ENCODE measurements around the gene GHITM. TPM values are rescaled to one million over a fixed set of nuclear protein-coding genes. Genes with fewer than 3 reads are reported as not detected.
"Not testable (repeated sequence)": the region's sequence is repeated elsewhere in the genome, so short reads cannot be mapped to it uniquely, and the experiment has no call there.

The GHITM gene
- total and polyA plus RNA-seq, 10 donors, result 69.2 to 152 (median 102) TPM

- not testable (repeated sequence) for H3K4me3 ChIP-seq; H3K27ac ChIP-seq; H3K9me3 ChIP-seq; DNase-seq; H3K27me3 ChIP-seq (replicated peaks in 1 of 7)
- Histone ChIP-seq H3K36me3 (peaks cover 9 to 100% (median 93%) of the 10 kb centered on the region in 6 donors), H3K4me1 (peaks cover 0 to 13% (median 0%) of the 10 kb centered on the region in 6 donors)
- 83 to 86% (median 84%) methylated on average over 9 of the region's 9 CpGs for WGBS, 5 donors
- TF ChIP-seq, protein P1, sequence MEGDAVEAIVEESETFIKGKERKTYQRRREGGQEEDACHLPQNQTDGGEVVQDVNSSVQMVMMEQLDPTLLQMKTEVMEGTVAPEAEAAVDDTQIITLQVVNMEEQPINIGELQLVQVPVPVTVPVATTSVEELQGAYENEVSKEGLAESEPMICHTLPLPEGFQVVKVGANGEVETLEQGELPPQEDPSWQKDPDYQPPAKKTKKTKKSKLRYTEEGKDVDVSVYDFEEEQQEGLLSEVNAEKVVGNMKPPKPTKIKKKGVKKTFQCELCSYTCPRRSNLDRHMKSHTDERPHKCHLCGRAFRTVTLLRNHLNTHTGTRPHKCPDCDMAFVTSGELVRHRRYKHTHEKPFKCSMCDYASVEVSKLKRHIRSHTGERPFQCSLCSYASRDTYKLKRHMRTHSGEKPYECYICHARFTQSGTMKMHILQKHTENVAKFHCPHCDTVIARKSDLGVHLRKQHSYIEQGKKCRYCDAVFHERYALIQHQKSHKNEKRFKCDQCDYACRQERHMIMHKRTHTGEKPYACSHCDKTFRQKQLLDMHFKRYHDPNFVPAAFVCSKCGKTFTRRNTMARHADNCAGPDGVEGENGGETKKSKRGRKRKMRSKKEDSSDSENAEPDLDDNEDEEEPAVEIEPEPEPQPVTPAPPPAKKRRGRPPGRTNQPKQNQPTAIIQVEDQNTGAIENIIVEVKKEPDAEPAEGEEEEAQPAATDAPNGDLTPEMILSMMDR (IDR thresholded peaks at IDR 0.05 in 8 of 11, conservative IDR thresholded peaks at IDR 0.05 in 3 of 11), result peak; percentile 17 to 85 (median 72)
- intact Hi-C loops (cut with DNase I; ENCODE audit: low total_unique reads), result loop anchor here (2.0 kb wide), 1 partner anchor 59 kb away; no protein-coding TSS in a partner anchor
Measured at GRCh38 chr10:84148006-84148597, 8.8 kb downstream of the GHITM start.

DNA sequence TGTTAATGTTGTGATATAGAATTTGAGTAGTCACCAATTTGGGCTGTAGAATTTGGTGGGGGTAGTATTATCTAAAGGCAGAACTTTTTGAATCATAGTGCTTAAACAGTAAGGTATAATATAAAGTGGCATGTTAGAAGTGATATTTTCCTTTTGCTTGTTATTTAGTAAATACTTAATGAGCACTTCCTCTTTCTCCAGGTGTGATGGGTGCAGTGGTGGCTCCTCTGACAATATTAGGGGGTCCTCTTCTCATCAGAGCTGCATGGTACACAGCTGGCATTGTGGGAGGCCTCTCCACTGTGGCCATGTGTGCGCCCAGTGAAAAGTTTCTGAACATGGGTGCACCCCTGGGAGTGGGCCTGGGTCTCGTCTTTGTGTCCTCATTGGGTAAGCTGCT is 10.5 kb downstream of the GHITM start:
- 89 to 100% (median 91%) methylated on average over 2 of the region's 2 CpGs for WGBS, 5 donors
- Histone ChIP-seq H3K27me3 (replicated peaks in 1 of 7) (no peaks in the 10 kb centered on the region), H3K4me1 (peaks cover 0 to 10% (median 0%) of the 10 kb centered on the region in 6 donors), H3K9me3 (no peaks in the 10 kb centered on the region), H3K36me3 (peaks cover 5 to 100% (median 92%) of the 10 kb centered on the region in 6 donors), H3K27ac (no peak overlapping the region), H3K4me3 (no peak overlapping the region)
- no peak for DNase-seq
- TF ChIP-seq, protein P1 (IDR thresholded peaks at IDR 0.05 in 8 of 11, conservative IDR thresholded peaks at IDR 0.05 in 3 of 11), result no peak
- TF ChIP-seq POLR2AphosphoS5 (IDR thresholded peaks at IDR 0.05), result no peak
- no peak for TF ChIP-seq POLR2A (IDR thresholded peaks at IDR 0.05)
- intact Hi-C loops (cut with DNase I; ENCODE audit: low total_unique reads), result loop anchor here (2.0 kb wide), 1 partner anchor 57 kb away; no protein-coding TSS in a partner anchor

- Histone ChIP-seq H3K4me1 (peaks cover 0 to 17% (median 2%) of the 10 kb centered on the region in 6 donors), H3K4me3 (no peak overlapping the region), H3K36me3 (peaks cover 6 to 82% (median 68%) of the 10 kb centered on the region in 6 donors), H3K9me3 (no peaks in the 10 kb centered on the region), H3K27ac (no peak overlapping the region), H3K27me3 (replicated peaks in 1 of 7) (no peaks in the 10 kb centered on the region)
- intact Hi-C loops (cut with DNase I; ENCODE audit: low total_unique reads), result no loop called here
- TF ChIP-seq POLR2AphosphoS5 (IDR thresholded peaks at IDR 0.05), result no peak
- TF ChIP-seq POLR2A (IDR thresholded peaks at IDR 0.05), result no peak
- TF ChIP-seq, protein P1 (IDR thresholded peaks at IDR 0.05 in 8 of 11, conservative IDR thresholded peaks at IDR 0.05 in 3 of 11), result no peak
- DNase-seq, result no peak
Measured at GRCh38 chr10:84152769-84153168, 13.5 kb downstream of the GHITM start.

DNA sequence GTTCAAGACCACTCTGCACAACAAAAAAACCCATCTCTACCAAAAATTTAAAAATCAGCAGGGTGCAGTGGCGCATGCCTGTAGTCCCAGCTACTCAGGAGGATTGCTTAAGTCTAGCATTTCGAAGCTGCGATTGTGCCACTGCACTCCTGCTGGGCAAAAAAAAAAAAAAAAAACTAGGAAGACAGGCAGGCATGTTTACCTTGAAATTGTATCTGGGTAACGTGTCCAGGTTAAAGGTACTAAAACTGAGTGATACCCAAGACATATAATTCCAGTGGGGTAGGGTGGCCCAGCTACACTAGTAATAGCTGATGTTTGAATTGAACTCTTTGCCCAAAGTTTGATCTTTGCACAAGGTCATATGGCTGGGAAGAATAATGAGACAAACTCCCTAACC is 16.2 kb downstream of the GHITM start:
- Histone ChIP-seq H3K4me1 (peaks cover 0 to 18% (median 0%) of the 10 kb centered on the region in 6 donors), H3K4me3 (no peak overlapping the region), H3K9me3 (no peaks in the 10 kb centered on the region), H3K36me3 (peaks cover 4 to 55% (median 45%) of the 10 kb centered on the region in 6 donors), H3K27me3 (replicated peaks in 1 of 7) (no peaks in the 10 kb centered on the region), H3K27ac (peak overlapping the region in 2 of 8 donors; percentile 53 to 59)
- intact Hi-C loops (cut with DNase I; ENCODE audit: low total_unique reads), result no loop called here
- TF ChIP-seq POLR2AphosphoS5 (IDR thresholded peaks at IDR 0.05) (no peak), POLR2A (IDR thresholded peaks at IDR 0.05) (no peak)
- TF ChIP-seq, protein P1 (IDR thresholded peaks at IDR 0.05 in 8 of 11, conservative IDR thresholded peaks at IDR 0.05 in 3 of 11), result no peak
- DNase-seq, result no peak
- 57 to 94% (median 79%) methylated on average over 4 of the region's 4 CpGs for WGBS, 5 donors

Measured in spleen (tissue), 11 donors.